HG03442 (cell line): ENCODE measurements around the gene BLMH.

Source experiments
- ATAC-seq: cut with Tn5 transposase; IDR thresholded peaks from one replicate; pipeline ENCODE4 v1.9.1; 2021; ENCODE audit warnings: mild to moderate bottlenecking, moderate library complexity; ENCODE audit not compliant: unreplicated experiment

The BLMH gene, protein sequence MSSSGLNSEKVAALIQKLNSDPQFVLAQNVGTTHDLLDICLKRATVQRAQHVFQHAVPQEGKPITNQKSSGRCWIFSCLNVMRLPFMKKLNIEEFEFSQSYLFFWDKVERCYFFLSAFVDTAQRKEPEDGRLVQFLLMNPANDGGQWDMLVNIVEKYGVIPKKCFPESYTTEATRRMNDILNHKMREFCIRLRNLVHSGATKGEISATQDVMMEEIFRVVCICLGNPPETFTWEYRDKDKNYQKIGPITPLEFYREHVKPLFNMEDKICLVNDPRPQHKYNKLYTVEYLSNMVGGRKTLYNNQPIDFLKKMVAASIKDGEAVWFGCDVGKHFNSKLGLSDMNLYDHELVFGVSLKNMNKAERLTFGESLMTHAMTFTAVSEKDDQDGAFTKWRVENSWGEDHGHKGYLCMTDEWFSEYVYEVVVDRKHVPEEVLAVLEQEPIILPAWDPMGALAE

DNA sequence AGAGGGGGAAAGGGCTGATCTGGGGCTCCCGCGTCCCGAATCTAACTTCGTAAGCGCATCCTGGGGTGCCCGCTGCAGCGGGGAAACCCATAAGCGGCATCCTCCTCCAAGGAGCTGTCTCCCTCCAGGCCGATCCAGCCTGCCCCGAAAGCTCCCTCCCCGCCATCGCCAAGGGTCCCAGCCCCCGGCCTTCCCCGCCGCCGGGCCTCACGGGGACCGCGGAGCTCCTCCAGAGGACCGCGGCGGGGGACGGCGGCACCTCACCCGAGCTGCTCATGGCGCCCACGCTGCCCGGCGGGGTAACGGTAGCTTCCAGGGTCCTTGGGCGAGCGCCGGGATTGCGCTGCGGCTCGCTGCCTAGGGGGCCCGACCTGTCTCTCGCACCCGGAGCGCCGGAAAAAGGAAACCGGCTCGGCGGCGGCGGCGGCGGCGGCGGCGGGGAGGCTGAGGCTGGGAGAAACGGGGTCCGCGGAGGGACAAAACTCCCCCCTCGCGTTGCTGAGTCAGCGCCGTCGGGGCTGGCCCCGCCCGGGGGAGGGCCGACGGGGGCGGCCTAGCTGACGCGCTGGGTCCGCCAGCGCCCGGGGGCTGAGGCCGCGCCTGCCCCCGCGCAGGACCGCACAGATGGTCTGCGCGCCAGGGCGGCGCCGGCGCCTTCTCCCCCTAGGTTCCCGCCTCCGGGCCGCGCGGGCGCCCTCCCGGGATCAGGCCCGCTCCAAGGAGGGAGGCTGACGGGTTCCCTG is at the start of gene BLMH:
TSS of gene BLMH (minus strand) at position 402 of the 743 bp plus-strand sequence. CDS start at position 277, 125 bp downstream.
- peak; percentile 70 for ATAC-seq

DNA sequence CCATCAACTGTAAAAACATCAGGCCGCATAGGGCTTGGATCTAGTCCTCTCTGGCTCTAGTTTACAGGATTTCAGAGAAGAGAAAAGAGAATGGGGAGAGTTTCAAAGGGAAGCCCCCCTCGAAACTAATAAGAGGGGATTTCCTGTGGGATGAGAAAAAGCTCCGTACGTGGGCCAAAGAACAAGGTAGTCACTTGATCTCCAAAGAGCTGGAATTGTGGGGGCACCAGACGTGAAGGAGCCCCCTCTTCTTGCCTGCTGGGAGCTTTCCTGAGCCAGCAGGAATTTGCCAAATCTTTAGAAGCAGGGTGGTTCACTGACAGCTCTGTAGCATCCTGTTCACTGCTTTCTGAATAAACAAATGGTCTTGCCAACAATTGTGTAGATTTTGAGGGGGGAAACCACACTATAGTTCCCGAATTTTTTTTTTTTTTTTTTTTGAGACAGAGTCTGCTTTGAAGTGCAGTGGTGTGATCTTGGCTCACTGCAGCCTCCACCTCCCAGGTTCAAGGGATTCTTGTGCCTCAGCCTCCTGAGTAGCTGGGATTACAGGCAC is 49.1 kb upstream of the BLMH start:
- ATAC-seq, result no peak

DNA sequence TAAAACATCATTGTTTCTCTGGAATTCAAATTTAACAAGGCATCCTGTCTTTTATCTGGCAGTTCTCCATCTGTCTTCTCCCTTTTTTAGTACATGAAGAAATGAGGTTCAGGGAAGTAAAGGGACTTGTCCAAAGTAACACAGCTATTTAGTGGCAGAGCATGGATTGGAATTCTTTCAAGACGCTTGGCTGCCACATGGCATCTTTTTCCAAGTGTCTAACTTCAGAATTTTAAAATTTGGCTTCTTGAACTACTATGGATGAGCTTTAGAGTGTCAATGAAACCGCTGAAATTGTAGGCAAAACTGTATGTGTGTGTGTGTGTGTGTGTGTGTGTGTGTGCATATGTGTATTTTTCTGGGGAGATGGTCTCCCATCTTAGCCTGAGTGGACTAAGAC is 47.3 kb upstream of the BLMH start:
- ATAC-seq, result no peak

DNA sequence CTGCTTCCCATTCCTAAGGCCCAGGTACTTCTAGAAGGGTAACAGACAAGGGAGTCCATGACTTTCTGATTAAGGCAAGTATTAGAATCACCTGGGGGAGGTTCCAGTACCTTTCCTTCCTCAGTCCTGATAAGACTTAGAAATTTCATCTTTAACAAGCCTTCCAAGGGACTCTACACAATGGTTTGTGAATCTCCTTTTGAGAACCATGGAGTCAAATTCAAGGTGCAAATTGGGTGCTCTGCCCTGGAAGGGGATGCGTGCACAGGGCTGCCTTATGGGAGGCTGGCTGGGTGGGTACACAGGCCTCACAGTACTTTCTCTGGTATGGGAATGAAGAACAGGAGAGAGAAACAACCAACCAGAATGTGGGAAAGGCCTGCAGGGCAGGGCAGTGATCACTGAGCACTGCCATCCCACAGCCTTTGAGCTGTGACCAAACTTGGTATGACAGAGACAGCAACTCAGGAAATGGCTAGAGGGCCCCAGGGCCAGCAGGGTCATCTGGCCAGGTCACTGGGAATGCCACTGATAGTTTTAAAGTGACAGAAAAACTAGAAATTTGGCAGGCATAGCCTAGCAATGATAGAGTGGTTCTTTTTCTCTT is 45.8 kb upstream of the BLMH start:
- ATAC-seq, result no peak

DNA sequence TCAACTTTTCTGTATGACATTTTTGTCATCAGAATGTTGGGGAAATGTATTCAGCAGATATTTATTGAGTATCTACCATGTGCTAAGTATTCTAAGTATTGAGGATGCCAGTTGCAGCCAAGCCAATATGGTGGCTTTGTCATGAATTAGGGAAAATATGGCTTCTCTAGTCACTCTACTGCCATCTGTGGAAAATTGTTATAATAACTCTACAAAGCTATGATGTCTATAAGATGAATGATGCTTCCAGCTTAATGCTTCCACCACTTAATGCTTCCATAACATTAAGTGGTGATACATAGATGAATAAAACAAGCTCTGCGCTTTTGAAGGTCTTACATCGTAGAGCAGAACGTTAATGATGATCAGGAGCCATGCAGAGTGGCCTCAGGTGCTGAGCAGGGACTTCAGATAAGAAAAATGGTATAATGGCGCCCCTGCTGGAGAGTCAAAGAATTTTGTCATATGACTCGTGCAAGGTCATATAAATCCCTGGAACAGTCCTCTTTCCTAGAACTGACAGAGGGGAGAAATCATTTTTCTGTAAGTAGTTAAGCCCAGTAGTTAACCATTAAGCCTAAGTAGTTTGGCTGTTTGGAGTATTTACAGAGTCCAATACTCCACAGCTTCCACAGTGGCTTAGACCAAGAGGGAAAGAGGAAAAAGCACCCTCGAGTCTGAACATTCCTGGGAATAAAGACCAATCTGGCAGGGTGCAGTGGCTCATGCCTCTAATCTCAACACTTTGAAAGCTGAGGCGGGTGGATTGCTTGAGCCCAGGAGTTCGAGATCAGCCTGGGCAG is 44.8 kb upstream of the BLMH start:
- no peak for ATAC-seq

DNA sequence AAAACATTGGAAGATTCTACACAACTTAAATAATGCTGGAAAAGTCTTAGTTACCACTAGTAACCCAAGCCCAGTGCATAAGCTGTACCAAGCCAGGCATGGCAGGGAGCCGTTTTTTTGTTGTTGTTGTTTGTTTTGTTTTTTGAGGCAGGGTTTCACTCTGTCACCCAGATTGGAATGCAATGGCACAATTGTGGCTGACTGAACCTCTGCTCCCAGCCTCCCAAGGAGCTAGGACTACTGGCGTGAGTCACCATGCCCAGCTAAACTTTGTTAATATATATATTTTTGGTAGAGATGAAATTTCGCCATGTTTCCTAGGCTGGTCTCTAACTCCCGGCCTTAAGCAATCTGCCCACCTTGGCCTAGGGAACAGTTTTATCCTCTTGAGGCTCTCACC is 42.7 kb upstream of the BLMH start:
- no peak for ATAC-seq

DNA sequence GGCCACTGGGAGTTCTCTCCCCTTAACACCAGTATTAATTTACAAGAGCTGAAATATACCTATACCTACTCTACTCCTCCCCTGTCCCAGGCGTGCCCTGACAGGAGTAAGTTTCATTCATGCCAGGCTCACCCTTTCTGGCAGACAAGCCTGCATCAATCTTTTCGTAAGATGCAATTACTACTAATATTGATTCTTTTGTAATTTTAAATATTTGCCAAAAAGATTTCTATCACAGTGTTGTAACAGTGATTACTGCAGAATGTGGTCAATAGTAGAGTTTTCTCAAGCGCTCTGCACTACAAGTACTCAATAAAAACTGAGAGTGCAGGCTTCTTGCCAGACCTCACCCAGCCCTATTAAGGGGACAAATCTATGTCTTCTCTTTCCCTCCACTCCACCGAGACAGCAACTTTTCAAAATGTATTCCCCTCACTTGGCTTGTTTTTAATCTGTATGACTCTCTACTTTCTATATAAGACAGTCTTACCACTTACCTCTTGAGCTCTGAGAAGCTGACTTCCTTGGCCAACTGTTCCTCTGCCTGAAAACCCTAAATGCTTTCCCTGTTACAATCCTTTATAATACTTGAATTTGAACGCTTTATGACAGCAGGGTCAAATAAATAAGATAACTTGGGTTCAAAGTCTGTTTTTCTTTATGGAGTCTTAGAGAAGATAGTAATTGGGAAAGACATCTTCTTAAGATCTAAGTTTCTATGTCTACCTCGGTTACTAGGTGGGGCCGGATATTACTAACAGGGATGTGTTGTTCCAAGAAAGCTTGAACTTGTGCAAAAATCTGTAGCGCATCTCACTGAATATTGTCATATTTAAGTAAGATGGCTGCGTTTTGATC is 42.0 kb upstream of the BLMH start, which contains the start of gene TMIGD1:
TSS of gene TMIGD1 (minus strand) at position 555 of the 858 bp plus-strand sequence. CDS start 1,924 bp downstream, outside the sequence.
- no peak for ATAC-seq

DNA sequence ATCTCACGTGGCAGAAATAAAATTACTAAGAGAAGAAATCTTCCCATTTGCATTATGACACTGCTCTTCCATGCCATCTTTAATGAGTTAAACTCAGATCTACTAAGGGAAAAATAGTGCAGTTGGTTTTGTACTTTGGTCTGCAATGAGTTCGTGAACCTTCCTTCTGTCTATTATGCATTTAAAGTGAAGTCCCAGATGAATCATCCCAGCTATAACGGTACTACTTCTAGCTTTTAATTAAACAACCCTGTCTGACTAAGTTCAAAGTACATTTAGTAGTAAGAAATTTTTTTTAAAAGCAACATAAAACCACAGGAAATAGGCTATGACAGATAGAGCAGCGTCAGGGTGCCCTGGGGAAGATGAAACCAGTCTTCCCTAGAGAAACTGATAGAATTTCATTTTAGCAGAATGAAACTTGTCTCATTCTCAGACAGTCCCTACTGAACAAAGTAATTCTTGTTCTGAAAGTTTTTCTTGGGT is 40.4 kb upstream of the BLMH start:
- ATAC-seq, result no peak

DNA sequence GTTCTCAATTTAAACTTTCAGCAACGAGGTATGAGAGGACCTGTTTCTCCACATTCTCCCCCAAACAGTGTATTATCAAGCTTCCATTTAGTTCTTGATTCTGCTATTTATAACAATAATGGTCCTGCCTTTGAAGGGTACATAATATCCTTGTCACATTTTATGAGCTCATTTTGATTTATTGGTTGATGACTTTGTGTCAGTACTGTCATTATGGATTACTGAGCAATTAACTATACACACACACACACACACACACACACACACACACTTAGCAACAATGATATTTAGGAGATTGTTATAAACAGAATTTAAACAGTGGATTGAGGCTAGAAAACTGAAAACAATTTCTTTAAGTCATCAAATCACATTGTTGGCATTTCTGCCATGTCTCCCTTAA is 35.1 kb upstream of the BLMH start:
- ATAC-seq, result no peak

DNA sequence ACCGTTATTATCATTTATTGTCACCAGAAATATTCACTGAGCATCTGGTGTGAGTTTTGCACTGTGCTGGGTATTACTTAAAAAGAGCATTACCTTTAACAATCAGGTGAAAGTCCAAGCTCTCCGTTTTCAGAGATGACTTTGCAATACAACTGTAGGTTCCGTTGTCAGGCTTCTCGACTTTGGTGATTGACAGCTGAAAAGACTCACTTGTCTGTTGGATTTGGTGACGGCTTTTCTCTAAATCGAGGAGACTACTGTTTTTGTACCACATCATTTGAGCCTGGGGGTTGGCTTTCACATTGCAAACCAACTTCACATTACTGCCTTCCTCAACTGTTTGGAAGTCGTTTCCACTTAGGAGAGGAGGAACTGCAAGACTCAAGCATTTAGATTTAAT is 33.0 kb upstream of the BLMH start:
- no peak for ATAC-seq

DNA sequence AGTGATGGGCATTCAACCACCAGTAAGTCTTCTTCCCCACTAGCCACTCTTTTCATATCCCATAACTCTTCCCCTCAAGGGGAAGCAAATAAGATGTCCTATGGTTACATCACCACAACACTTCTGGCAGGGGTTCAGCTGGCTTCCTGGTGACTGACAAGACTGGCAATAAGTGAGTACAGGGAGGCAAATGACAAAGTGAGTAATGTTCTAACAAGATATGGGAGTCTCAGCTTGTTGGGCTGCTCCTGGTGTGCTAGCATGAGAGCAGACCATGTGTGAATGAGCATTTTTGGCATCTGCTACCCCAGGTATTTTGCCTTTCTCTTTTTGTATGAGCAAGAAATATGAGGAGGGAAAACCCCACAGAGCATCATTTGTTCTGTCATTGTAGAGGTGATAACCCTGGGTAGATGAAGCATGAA is 32.2 kb upstream of the BLMH start:
- no peak for ATAC-seq

DNA sequence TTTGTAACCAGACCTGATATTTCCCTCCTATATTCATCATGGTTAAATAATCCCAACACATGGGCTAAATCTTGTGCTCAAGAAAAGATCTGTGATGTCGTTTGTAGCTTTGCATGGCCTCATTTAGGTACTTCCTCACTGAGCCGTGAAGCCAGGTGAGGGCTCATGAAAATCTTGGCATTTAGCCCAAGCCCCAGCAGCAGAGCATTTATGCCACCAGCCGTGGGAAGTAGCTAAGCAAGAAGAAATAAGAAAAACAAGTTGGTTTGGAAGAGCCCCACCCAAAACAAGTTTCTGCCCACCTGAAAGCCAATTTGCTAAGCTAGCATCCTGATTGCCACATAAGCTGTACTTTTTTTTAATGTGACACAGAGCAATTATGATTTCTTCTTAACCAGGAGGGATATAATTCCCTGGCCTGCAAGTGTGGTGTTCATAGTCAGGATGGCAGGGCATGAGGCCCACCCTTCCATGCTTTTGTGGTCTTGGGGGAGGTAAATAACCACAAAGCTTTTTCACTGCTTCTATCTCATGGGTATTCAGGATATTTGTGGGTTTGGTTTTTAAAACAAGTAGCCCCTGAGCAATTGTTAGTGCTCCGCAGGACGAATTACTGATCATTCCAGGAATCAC is 31.6 kb upstream of the BLMH start:
- ATAC-seq, result no peak

DNA sequence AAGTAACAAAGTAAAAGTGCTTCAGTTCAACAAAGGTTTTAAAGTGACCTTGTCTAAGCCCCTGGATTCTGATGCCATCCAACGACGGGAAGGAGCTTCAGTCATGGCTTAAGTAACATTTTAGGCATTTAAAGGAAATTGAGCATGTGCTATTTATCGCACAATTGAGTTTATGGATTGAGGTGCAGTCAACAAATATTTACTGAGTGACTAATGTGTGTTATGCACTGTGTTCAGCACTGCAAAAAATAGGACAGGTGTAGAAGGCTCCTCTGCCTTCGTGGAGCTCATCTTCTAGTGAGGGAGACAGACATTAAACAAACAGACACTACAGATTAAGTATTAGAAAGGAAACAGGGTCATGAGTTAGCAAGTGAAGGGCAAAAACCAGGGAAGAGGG is 29.6 kb upstream of the BLMH start:
- no peak for ATAC-seq

DNA sequence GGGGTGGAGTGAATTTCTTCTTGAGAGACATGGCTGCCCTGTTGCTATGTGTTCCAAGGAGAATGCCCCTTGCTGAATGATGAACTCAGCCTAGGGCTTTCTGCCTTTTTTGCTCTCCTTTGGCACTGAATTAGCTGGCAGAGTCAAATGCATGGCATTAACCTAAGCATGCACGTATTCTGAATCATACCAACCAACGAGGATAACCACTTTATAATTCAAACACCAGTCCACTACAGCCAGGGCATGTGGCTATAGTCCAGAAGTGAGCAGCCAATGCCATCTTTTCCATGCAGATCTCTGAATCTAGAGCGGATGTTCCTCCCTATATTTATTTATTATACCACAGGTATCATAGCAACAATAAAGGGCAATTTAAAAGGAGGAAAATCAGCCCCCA is 26.4 kb upstream of the BLMH start:
- ATAC-seq, result no peak

DNA sequence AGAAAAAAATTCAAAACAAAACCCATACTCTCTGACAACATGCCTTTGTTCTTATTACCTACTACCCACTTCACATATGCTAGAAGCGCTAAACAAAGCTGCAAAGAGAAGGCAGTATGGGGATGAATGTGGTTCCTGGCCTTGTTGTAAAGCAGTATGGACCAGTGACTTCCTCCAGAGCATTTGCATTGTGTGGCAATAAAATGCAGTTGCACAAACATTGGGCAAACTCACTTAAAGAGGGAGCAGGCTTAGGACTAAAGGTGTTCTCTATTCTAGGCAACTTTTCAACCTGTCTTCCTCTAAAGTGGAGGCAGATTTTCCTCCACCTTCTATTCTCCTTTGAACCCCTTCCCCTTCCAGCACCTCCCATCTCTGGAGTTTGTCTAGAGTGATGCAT is 25.0 kb upstream of the BLMH start:
- ATAC-seq, result no peak

DNA sequence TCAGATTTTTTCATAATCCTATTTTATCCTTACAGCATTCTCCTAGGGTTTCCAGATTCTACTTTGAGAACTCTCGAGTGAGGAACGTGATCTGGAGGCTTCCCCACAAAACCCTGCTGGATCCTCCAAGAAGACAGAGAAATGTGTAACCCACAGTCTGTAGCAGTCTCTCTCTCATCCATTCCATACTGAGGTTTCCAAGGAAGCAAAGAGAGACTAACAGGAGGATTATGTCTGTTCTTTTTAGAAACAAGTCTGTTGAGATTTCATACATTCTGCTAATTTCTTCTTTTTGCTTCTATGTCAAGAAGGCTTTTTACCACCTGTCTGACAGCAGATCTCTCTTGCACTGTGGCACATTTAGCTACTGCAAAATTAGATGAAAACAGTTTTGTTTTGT is 23.4 kb upstream of the BLMH start:
- no peak for ATAC-seq

DNA sequence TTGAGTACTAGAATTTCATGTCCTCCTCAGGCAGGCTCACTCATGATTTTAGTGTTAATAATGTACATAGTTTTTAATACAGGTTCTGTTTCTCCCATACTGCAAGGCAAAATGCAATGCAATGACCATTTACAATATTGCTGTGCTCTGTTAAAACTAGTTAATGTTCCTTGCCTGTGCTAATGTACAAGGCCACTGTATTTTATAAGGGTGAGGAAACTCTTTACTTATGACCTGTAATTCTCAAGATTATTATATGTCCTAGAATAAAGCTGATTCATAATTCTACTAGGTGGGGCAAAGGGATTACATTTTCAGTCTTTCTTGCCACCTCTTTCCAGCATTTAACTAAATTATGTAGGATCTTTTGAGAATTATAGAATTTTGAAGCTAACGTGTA is 22.7 kb upstream of the BLMH start:
- ATAC-seq, result no peak

DNA sequence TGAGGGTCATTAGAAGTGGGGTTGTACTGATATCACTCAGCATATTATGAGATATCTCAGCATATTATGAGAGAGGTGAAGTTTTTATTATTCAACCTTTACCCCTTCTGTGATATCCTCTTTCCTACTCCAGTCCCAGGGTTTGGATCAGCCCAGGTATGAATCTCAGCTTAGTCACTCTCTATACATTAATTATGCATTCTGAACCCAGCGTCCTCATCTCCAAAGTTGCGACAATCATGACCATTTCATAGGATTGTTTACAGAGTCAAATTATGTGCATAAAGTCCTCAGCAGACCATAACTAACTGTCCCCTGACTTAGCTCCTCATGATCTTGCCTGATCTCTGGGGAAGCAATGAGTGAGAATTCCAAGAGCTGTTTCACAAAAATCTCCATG is 20.5 kb upstream of the BLMH start:
- ATAC-seq, result no peak

DNA sequence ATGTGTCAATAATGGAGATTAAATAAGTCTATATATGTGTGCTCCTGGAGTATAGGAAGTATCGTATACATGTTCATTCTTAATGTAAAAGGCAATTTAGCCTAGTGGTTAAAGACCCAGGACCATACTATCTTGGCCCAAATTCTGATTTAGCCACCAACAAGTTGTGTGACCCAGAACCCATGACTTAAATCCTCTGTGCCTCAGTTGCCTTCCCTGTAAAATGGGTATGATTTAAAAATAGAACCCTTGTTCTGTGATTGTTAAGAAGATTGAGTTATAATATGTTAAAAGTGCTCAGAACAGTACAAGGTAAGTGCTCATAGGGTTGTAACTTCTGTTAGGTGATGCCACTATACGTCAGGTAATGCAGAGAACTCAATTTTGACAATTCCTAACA is 18.8 kb upstream of the BLMH start:
- no peak for ATAC-seq
